NCI-H1417 treated with DMSO at 0.1 percent for 48 hours (cell line): Measurements from ENCODE around the gene MTERF2.
A peak's percentile ranks its signal among the peaks of the same experiment; 100 is the strongest.

ENCODE experiments used
- DNase-seq: peaks from one replicate; lab custom pipeline; 2025; lab: John Stamatoyannopoulos, UW

The MTERF2 gene

DNA sequence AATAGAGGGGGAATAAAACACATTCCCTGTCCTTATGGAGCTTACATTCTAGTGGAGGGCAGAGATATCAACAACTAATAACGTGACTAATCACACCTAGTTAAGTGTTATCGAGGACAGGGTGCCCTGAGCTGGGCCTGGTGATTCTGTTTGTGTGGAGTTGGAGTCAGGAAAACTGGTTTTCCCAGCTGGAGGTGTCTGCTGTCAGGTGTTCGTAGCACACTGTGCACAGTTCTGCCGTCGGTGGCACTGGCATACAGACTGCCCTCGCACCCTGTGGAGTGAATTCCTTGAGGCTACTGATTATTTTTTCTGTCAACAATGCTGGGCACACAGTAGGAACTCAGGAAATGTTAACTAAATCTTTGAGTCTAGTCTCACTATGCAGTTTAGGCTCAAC lies 900 bp upstream of the MTERF2 start:
- DNase-seq, result no peak

DNA sequence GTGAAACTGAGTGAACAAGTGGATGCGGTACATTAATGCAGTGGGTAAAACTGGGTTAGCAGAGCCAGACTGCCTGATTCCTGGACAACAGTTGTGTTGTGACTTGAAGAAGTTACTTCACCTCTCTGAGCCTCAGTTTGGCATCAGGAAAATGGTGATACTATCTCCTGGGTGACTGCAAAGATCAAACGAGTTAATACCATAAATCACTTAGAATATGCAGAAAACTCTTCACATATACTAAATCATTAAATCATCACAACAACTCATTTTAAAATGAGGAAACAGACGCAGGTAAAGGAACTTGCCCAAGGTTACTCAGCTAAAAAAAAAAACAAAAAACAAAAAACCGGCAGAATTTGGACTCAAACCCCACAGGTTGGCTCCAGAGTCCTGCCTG lies 811 bp downstream of the MTERF2 start:
- DNase-seq, result no peak

DNA sequence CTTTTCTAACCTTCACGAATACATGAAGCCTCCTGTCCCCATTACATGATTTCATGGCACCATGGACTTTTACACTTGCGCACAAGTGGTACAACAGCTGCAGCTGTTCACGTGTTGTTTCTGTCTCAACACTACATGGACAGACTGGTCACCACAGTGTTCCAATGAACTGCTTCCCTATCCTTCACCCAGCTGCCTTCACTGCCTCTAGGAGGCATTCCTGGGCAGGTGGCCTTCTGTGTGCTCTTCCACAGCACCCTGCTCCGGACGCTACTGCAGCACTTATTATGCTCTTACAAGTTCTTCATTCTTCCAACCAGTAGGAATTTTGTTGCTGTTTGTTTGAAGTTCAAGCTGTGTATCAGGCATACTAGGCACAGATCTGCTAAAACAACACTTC lies 1.5 kb downstream of the MTERF2 start:
- DNase-seq, result no peak

DNA sequence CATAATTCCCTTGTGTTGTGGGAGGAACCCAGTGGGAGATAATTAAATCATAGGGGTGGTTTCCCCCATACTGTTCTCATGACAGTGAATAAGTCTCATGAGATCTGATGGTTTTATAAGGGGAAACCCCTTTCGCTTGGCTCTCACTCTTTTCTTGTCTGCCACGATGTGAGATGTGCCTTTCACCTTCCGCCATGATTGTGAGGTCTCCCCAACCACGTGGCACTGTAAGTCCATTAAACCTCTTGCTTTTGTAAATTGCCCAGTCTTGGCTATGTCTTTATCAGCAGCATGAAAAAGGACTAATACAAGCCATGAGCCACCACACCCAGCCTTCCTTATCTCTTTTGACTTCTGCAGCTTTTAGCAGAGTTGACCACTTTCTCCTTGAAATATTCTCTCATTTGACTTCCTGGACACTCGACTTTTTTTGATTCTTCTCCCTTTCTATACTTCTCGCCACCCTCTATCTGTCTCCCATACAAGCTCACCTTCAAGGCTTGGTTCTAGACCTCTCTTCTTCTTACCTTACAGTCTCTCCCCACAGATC lies 2.3 kb downstream of the MTERF2 start:
- no peak for DNase-seq

DNA sequence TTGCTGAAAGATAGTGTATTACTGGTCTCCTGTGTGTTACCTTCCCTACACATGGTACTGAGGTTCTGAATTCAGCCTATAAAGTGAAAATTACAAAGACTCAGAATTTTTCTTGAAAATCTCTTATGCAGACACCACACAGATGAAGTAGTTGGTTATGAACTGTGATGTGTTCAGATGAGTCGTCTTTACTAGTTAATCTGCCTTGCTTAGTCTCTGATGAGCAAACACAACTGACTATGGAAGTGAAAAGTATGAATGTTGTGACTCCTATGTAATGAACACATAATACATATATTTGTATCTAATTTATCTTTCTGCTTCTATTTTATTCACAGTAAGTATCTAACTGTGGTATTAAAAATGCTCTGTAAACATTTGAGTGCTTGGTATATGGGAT lies 4.7 kb downstream of the MTERF2 start:
- DNase-seq, result no peak

DNA sequence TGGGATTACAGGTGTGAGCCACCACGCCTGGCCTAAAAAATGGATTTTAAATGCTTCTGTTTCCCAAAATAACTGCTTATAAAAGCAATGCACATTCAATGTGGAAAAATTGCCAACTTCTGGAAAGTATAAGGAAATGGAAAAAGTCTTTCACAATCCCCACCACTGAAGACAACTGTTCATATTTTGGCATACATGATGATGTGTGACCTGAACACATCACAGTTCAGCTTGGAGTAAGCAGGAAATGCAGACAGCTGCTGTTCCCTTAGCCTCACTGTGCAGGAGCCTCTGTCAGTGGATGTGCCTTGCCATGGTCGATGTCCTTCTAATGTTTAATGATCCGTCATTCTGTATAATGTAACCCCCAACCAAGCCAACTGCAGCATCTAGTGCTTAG lies 5.2 kb downstream of the MTERF2 start:
- DNase-seq, result no peak

DNA sequence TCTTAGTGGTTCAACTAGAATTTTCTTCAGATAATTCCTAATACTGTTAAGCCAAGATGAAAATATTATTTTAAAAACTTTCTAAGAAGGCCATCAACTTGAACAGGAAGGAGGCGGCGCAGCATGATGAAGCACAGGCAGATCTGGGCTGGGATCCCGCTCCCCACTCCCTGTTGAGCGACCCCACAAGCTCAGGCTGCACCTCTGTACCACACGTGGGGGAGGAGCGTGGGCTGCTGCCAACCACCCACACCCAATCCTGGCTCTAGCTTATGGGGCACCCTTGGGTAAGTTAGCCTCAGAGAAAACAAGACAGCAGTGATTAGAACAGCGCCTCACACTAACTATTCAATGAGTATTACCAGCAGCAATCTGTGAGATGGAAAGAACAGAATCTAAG lies 6.0 kb downstream of the MTERF2 start:
- no peak for DNase-seq

DNA sequence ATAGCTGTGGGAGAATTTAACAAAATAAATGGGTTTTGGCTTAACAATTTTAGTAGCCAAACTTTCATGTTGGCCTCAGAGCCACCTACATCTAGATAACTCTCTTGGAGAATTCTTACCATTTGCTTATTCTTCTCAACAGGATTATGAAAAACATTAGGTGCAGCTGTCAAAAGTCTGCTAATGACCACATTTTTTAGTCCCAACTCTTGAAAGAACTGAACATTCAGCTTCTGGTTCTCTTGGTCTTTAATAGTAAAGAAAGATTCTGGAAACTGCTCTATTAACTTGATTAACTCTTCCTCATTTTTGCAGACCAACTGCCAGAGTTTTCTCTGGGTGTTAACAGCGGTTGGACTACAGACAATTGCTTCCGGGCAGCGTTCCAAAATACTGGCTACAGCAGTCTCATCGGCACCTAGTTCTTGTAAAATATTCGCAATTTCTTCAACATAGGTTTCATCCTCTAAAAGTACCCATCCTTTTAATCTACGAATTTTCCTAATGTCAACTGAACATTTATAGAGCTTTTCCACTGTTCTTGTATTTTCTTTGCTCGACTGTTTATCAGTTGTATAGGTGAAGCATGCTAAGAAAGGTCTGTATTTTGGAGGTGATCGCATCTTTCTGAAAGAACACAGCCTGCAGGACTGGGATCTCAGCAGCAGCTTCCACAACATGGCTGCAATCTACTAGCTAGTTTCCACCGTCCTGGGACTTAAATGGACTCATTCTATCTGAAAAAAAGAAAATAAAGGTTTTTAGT lies 8.7 kb downstream of the MTERF2 start:
- no peak for DNase-seq

DNA sequence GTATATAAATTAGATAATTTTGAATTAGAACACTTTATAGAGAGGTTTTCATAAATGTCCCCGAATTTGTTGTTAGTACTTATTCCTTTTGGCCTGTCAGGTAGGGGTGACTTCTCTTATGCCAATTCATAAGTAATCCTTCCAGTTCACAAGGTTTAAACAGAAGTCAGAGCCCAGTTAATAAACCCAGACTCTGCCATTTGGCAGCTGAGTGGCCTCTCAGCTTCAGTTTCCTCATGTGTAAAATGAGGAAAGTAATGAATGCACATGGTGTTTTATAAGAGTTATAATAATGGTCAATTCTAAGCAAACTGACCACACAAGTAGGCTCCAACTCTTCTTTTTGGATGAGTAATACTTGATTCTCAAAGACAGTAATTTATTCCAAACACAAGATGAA lies 10.3 kb downstream of the MTERF2 start:
- DNase-seq, result no peak

DNA sequence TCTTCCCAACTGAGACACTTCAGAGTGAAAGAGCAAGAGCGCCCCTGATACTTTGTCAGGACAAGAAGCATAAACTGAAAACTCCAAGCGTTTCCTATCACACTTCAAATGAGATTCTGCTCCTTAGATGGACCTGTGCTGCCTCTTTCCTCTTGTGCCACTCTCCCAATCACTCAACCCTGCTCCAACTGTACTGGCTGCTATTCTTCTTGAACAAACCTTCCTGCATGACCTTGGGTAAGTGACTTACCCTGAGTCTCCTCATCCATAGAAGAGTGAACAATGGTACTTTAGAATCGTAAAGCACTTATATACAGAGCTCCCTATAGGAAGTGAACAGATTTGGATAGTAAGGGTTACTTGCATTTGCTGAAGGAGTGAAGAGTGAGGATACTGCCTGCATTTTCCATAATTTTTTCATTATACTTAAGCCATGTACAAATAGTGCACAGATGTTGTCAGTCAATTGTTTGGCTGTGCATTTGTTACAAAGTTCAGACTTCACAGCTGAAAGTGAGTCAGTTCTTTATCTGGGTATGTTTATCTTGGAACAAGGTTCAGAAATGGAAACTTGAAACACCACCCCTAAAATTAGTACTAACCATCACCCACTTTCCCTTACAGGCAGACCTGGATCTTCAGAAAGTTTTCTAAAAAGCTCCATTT lies 10.8 kb downstream of the MTERF2 start:
- DNase-seq, result no peak

DNA sequence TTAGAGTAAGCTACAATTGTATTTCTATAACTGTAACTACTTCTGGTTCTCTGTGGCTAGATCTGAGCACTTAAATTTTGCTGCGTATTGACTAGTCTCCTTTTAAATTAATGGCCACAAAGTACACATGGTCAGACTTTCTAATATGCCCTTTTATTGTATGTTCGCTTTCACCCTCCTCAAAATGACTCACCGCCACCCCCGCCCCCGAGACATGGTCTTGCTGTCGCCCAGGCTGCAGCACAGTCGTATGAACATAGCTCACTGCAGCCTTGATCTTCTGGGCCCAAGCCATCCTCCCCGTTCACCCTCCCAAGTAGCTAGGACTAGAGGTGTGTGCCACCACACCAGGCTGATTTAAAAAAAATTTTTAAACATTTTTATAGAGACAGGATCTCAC lies 11.8 kb downstream of the MTERF2 start:
- no peak for DNase-seq

DNA sequence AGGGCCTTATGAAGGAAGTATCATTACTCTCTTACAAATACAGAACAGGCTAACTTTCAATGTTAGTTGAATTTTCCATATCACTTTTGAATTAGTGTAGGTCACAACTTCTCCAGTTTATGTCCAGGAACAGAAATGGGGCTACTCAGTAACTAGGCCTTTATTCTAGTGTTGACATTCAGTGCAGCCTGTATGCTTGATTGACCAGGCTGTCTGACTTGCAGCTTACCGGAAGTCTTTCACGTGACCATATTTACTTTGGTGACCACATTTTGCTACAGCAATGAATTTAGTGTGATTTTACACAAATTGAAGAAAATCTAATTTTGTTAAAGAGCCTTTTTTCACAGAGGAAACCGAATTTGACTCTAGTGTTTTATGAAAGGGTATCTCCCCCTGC lies 12.4 kb downstream of the MTERF2 start:
- no peak for DNase-seq

DNA sequence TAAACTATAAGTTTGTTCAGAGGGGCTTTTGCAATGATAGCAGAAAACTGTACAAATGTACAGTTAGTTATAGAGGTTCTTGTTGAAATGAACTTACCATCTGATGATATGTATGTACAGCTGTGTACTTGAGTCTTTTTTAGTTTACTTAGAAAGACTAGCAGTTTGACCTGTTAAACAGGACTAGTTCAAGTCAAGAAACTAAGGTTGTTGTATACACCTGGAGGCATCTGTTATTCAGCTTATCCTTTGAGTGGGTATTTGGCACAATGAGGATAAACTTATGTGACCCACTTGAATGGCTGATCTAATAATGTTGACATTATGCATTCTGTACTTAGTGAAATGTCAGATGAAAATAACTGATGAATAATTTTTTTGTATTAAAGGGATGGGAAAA lies 13.4 kb downstream of the MTERF2 start:
- no peak for DNase-seq

DNA sequence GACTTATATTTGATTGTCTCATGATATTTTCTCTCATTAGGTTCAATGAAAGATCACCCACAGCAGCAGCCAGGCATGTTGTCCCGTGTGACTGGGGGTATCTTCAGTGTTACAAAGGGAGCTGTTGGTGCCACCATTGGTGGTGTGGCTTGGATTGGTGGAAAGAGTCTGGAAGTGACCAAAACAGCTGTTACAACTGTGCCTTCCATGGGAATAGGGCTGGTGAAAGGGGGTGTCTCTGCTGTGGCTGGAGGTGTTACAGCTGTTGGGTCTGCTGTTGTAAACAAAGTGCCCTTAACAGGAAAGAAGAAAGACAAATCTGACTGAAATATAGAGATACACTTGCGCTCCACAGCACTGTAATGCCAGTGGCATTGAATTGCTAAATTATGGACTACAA lies 15.9 kb downstream of the MTERF2 start:
- DNase-seq, result no peak

DNA sequence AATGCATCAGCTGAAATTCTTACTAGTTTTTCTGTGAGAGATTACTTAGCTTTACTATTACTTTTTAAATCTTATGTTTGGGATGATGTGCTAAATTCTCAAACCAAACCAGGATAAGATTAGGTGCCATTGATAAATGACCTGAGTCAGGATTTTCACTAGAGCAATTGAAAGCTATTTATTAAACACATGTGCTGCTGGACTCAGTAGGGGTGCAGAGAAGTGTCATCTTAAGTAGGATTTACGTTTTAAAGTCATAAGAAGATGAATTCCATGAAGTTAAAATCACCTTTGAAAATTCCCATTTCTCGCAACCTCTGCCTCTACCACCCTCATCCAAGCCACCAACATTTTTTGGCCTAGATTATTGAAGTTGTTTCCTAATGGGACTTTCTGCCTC lies 22.4 kb downstream of the MTERF2 start:
- no peak for DNase-seq

DNA sequence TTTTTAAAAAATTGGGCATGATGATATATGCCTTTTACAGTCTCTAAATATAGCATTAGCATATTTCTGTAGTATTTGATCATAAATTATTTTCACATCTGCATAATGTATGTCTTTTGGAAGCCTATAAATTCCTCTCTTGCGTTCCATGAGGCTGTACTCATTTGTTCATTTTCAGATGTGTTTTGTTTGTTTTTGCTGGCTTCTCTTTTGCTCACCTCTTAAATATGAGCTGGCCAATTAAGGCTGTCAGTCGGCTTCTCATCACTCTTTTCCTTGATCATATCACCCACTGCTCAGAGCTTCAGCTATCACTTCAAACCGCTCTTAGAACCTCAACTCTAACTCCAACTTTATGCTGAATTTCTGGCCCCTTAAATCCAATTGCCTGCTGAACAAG lies 24.7 kb downstream of the MTERF2 start:
- no peak for DNase-seq

DNA sequence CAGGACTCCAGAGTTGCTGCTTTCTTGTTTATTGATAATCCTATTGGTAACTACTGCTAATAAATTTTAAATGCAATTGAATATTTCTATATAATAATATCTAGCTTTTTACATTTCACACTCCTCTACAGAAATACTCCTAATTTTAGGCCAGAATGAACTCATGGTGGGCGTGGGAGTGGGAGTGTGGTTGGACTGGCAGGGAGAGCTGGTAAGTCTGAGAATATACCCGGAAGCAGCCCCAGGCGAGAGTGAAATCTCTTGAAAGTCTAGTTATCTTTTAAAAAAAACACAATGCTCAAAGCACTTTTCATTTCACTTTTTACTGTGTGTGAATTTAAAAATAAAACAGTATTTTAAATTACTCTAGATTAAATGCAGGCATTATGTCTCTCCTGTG lies 26.5 kb downstream of the MTERF2 start:
- no peak for DNase-seq

DNA sequence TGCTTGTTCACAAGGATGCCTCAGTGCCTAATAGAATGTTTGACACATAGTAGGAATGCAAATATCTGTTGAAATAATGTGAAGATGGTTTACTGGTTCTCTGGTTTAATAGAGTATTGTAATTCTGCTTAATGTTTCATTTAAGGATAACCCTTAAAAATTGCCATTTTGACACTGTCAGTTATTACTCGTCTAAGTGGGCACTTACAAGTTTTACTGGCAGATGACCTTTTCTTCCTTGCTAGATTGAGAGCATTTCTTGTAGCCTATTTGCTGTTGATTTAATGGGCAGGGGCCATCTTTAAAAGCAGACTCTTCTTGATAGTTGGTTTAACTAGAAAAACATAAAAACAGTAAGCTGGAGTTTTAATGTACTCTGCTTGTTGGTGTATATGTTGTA lies 29.4 kb downstream of the MTERF2 start:
- DNase-seq, result no peak

DNA sequence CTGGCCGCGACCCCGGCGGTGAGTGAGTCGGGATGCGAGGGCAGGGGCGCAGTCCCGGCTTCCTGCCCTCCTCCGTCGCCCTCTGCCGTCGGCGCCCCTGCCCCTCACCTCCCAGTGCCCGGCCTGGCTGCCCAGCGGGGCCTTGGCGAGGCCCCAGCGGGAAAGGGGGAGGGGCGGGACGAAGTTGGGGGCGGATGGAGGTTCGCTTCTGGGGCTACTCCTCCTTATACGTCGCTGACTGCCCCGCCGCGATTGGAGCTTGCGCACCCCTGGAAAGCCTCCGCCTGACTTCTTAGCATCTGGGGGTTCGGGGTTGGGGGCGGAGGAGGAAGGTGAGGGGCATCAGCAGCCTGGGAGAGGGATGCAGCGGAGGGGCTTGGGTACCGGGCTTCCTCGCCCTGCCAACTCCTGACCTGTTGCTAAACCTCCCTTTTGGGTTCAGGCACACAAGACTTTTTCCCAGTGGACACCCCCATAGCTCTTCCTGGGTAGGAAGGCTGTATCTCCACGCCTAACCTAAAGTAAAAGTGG lies 30.8 kb downstream of the MTERF2 start:
- no peak for DNase-seq

DNA sequence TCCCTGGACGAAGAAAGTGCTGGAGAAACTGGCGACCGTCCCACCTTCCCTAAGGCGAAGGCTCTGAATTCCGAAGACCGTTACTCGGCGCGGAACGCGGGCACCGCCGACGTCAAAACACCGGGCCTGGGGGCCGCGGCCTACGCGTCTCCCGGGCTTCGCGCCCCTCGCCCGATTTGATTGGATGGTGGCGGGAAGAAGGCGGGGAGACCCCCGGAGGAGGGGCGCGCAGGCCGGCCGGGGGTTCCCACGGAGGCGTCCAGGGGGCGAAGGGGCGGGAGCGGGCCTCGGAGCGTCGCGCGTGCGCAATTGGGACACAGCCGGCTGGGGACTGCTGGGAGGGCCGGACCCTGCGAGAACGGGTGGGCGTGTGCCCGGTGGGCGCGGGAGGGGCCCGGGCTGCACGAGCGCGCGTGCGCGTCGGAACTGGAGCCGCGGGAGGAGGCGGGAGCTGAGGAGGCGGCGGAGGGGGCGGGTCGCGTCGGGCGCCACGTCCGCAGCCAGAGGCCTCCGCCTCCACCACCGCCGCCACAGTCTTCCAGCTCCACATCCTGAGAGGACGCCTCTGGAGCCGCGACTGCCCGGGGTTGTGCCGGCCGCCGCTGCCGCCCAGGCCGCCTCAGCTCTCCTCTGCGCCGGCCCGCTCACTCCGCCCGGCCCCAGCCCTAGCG lies 31.4 kb downstream of the MTERF2 start, which contains the start of gene TMEM263:
TSS of gene TMEM263 (plus strand) at position 531 of the 671 bp plus-strand sequence. CDS start 11,210 bp downstream, outside the sequence.
- DNase-seq, result peak; percentile 93

DNA sequence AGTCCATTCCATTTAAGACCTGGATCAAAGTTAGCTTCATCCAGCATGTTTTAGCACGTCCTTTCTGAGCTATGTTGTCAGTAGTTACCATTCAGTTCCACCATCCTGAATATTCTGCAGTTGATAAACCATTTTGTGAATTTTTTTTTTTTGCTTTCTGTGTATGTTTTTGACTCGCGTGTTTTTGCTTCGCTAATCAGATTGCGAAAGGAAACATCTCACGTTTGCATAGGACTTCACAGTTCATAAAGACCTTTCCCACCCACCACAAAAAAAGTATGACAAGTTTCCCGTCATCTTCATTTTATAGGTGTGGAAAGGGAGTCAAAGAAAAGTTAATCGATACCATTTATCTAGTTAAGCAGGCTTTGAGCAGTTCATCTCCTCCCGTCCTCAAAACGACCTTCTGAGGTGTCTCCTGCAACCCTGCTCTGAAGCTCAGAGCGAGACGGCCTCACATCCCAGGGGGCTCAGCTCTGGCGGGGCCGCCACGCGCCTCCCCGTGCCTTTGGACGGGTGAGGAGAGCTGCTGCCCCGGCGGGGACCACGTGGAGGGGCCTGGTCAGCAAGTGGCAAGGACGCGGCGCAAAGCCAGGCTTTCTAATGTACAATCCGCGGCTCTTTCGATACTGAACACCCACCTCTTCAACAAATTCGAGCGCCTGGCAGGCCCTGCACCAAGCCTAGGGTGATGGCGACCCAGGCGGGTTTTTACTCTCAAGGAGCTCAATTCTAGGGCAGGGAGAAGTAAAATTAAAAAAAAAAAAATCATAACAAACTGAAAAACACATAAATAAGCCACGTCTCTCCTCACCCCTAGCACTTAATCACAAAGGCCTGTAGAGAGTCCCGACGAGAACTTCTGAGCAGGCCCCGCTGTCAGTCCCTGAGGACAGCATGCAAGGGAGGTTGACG lies 32.2 kb downstream of the MTERF2 start:
- DNase-seq, result no peak
